Hindlimb muscle (tissue), 1 donor: ENCODE data around the gene RMP24.
A peak's percentile ranks its signal among the peaks of the same experiment; 100 is the strongest.
"Not testable (repeated sequence)": the region's sequence is repeated elsewhere in the genome, so short reads cannot be mapped to it uniquely, and the experiment has no call there.

ENCODE experiments used
- DNase-seq: peaks from one replicate; pipeline ENCODE4 v3.0.0-alpha.2; 2013

The RMP24 gene

GRCh38 chr18:35972197-35973000 is at the start of gene RMP24:
RMP24 (plus strand) TSS chr18:35972679.
- peak; percentile 93 for DNase-seq

GRCh38 chr18:35923939-35924684 is 48.4 kb upstream of the RMP24 start:
- no peak for DNase-seq

- DNase-seq: no peak
Measured at GRCh38 chr18:35926884-35927283, 45.6 kb upstream of the RMP24 start.

DNA sequence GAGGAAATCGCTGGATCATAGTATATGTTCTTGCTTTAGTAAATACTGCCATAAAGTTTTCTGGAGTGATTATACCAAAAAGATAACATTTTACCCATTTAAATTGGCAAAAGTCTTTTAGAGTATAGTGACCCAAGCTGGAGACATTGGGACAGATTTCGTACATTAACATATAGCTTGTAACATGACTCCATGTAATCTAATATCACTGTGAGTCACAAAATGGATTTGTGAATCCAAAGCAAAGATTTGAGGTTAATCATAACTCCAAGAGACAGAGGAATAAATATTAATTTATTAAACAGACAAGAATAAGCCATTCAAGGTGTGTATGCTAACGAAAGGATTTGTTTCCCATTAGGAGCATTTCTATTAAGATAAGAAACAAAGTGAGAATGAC is 45.0 kb upstream of the RMP24 start:
- no peak for DNase-seq

DNA sequence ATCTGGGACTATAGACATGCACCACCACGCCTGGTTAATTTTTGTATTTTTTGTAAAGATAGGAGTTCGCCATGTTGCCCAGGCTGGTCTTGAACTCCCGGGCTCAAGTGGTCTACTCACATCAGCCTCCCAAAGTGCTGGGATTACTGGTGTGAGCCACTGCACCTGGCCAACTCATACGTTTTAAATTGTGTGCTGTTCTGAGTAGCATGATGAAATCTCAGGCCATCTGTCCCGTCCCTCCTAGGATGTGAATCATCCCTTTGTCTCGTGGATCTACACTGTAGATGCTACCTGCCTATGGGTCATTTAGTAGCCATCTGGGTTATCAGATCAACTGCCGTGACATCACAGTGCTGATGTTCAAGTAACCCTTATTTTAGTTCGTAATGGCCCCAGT is 38.5 kb upstream of the RMP24 start:
- DNase-seq: no peak

DNA sequence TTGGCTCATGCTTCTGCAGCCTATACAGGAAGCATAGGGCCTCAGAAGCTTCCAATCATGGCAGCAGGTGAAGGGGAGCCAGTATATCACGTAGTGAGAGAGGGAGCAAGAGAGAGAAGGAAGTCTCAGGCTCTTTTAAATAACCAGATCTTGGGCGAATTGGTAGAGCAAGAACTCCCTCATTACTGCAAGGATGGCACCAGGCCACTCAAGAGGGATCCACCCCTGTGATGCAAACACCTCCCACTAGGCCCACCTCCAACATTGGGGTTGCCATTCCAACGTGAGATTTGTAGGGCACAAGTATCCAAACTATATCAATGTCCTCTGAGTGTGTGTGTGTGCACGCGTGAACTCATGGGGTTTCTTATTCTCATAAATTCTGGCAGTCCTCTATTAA is 37.6 kb upstream of the RMP24 start:
- no peak for DNase-seq

DNA sequence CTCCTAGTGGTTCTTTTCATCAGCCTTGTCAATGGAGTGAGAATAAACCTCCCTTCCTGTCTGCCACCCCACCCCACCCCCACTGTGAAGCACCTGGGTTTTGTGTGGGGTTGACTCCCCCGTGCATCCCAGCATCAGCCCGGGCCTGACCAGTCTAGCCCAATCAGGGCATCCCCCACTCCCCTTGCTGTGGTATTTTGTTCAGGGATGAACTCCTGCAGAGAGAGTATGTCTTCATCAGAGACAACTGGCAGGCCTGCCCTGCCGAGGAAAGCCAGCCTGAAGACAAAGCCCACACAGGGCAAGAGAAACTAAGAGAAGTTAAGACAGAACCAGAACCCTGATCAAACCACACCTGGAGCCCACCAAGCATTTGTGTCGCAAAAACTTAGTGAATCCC is 36.7 kb upstream of the RMP24 start:
- no peak for DNase-seq

DNA sequence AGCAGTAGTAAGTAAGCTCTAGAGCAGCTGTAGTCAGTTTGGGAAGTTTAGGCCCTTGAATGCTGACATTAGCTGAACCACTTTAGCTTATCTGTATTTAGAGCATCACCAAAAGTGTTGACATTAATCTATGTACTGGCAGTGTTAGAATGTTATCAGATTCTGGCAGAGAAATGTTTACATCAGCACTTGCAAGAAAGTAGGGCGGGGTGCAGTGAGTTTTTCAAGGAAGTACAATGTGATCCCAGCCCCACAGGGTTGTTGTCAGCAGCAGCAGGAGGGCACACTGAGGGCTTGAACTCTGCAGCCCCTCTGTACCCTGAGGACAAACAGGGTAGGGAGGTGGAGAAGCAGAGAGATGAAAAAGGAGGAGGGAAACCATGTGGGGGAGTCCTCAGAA is 35.5 kb upstream of the RMP24 start:
- DNase-seq: no peak

DNA sequence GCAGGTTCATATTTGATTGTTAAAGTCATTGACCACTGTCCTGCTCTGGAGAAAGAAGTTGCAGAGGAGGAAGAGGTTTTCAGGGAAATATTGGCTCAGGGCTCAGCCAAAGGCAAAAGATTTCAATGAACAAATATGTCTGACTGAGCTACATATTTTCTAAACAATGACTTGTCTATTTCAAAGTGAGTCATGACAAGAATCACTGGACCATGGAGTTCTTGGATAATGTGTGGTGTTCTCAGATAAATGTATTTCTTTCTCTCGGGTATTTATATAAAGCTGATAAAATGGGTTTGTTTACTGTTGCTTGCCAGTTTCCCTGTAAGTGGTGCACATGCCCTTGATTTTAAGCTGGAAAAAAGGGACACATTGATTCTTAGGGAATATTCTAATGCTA is 34.3 kb upstream of the RMP24 start:
- DNase-seq: no peak

DNA sequence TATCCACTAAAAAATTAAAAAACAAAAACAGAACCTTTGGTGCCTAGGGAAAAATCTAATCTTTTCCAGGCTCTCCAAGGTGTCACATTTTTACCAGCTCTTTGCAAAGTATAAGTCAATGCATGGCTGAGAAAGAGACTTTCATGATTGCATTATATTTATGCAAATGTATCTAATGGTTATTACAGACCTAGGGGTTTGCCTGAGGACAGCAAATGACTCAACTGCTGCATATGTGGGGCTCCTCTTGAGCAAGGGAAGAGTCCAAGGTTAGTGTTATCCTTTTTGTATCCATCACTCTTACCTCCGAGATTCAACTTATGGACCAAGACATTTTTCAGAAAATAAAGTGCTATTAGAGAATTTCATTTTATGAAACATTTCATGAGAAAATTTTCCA is 33.9 kb upstream of the RMP24 start:
- DNase-seq: no peak

DNA sequence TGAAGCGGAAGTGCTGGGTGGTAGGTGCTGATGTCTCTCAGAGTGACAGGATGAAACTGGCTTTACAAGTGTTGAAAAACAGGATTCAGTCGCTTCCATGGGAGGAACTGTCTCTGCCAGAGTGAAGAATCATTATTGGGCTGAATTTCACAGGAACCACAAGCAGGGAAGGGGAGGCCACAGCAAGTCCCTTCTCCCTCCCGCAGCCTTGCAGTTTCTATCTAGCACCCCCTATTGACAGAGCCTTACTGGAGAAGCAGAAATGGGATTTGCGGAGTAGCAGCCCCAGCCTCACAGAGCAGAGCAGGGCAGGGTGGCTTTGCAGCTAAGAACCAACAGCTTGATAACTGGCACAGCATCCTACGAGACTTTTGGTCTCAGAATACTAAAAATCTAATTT is 33.3 kb upstream of the RMP24 start:
- no peak for DNase-seq

GRCh38 chr18:35941299-35941698 is 31.2 kb upstream of the RMP24 start:
- no peak for DNase-seq

DNA sequence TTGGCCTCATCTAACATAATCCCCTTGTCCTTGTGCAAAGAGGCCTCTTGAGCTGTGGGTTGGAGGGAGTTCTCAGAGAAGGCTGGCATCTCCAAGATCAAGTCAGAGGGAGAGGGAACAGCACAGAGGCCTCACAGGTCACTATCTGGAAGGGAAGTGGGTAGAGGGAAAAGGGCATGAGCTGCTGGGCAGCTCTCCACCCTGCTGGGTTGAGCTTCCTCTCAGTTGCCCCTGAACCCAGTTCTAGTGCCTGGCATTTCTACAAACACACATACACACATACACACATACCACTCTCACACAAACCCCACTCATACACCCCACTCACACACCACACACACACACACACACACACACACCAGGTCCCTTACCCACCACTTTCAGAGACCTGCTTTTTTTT is 30.3 kb upstream of the RMP24 start:
- DNase-seq: no peak

DNA sequence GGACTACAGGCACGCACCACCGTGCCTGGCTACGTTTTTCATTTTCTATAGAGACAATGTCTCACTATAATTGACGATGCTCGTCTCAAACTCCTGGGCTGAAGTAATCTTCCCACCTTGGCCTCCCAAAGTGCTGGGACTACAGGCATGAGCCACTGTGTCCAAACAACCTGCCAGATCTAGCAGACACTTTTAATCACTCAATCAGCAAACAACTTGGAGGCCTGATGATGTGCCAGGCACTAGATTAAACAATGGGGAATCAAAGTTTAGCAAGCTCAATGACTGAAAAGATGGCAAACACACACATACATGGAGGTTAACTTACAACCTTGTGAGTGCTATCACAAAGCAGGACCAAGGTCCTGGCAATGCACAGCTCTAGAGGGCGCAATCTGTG is 29.8 kb upstream of the RMP24 start:
- no peak for DNase-seq

DNA sequence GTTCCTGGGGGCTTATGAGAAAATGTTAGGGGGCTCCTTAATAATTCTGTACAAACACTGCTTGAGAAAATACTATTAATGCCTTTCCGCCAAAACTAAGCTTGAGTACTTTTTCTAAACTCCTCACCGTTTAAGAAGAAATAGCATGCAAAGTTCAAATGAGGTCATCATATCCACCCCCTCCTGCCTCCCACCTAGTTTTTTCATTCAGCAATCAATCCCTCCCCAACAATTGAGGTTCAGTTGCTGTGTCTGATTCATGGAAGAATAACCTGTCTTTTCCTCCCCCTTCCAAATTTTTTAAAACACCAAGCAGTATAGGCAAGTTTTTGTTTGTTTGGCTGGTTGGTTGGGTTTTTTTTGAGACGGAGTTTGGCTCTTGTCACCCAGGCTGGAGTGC is 24.4 kb upstream of the RMP24 start:
- DNase-seq: no peak

DNA sequence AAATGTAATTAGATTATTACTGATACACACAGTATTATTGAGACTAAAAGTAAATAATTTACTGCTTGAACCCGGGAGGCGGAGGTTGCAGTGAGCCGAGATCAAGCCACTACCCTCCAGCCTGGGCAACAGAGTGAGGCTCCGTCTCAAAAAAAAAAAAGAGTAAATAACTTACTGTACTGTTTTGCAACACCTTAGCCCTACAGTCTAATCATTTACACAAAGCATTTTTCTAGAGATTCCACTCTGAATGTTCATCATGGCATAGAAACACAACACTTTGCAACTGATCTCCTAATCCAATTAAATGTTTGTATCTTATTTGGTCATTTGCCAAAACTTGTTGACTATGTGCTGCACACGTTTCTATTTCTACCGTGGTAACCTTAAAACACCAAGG is 23.4 kb upstream of the RMP24 start:
- no peak for DNase-seq

- peak; percentile 67 for DNase-seq
Measured at GRCh38 chr18:35949903-35950627, 22.4 kb upstream of the RMP24 start.

DNA sequence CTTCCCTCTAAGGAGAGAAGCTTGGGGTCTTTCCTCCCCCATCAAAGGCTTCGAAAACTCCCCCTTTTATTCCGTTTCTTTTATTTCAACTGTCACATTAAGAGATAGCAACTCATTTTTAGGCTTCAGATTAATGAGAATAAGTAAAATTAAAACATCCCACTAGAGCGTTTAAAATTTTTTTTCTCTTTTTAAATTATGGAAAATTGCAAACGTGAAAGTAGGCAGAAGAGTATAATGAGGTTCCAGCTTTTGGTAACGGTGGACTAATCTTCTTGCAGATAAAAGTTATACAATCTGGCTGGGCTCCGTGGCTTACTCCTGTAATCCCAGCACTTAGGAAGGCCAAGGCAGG is 21.9 kb upstream of the RMP24 start:
- no peak for DNase-seq

- DNase-seq: no peak
Measured at GRCh38 chr18:35953688-35954087, 18.8 kb upstream of the RMP24 start.

DNA sequence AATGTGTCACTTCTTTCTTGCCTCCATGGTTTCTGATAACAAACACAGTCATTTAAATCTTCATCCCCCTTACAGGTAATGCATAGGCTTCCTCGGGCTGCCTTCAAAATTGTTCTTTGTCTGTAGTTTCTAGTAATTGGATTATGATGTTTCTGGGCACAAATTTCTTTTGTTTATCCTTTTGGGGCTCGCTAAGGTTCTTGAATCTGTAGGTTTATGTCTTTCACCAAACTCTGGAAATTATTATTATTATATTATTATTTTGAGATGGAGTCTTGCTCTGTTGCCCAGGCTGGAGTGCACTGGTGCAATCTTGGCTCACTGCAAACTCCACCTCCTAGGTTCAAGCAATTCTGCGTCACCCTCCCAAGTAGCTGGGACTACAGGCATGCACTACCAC is 16.3 kb upstream of the RMP24 start:
- no peak for DNase-seq

DNA sequence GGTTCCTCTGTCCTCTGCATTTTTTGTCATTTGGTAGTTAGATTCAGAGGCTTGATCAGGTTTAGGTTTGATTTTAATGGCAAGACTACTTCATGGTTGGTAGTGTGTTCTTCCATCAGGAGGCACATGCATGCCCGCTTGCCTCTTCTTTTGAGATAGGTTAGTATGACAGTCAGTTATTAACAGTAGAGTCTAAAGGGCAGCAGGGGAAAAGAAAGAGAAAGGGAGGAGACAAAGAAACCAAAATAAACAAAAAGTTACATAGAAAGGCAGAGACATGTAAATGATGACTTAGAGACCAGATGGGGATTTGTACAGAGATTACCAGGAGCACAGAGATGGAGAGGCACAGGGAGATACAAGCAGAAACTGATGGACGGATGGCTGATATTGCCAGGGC is 10.2 kb upstream of the RMP24 start:
- no peak for DNase-seq

DNA sequence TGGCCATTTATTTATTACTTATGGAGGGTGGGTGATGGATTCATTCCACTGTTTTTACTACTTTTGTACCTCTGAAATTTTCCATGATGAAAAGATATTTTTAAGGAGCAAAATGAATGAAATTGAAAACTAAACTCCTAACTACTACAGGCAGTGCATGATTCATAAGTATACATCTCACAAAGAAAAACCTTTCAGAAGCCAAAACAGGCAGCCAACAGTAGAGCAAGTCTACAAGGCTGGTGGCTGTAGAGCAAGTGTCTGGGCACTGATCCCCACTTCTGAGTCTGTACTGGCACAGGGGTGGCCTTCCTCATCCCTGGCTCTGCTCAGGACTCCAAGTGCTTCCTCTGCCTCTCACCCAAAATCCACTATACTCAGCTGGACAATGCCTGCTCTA is 8.2 kb upstream of the RMP24 start:
- no peak for DNase-seq

GRCh38 chr18:35967866-35968265 is 4.6 kb upstream of the RMP24 start:
- not testable (repeated sequence) for DNase-seq
